Lower leg skin (tissue), 4 donors: ENCODE results near the gene AGMO. TPM values are rescaled to one million over a fixed set of nuclear protein-coding genes. Genes with fewer than 3 reads are reported as not detected.

ENCODE experiments used
- DNase-seq, 2 donors: peaks; one replicate each; pipeline ENCODE4 v3.0.0-alpha.2; 2019; ENCODE audit warnings: low spot score in 2 of 2
- H3K4me3 ChIP-seq: fragments of 200-600 bp; sonication (generic); 2 replicates; pipeline ENCODE4 v1.5.1; 2017; ENCODE audit warnings: mild to moderate bottlenecking, low read depth; ENCODE audit not compliant: poor library complexity, severe bottlenecking
- CTCF ChIP-seq, 3 donors: fragments of 450-650 bp; IDR thresholded peaks; one replicate each; pipeline ENCODE4 v1.5.1; 2016; ENCODE audit warnings: antibody characterized with exemption in 3 of 3, mild to moderate bottlenecking in 3 of 3, moderate library complexity in 2 of 3
- POLR2A ChIP-seq, 2 donors: fragments of 450-650 bp; IDR thresholded peaks; one replicate each; pipeline ENCODE4 v1.6.1; 2016 to 2017; ENCODE audit warnings: antibody characterized with exemption in 2 of 2, mild to moderate bottlenecking in 1 of 2, moderate library complexity in 1 of 2
- WGBS, 2 donors: methylation state at CpG; one replicate each; pipeline ENCODE4 v1.1.5; 2018; 5-methylcytosine and 5-hydroxymethylcytosine counted together
- intact Hi-C: fragments of 100-400 bp; cut with DNase I; formaldehyde crosslinking; loops from one replicate; pipeline ENCODE4 v1.15.0; 2023; ENCODE audit warnings: low total_unique reads
- total RNA-seq, 4 donors: library from RNA; depleted of rRNA; stranded (reverse); fragments of >200 nt; gene quantifications; one replicate each; pipeline ENCODE4 v1.1.0, GENCODE V29; 2016

The AGMO gene
- total RNA-seq, 4 donors from 2014 or later = 0.15 to 0.58 (median 0.22) TPM; not detected in 1

- DNase-seq = no peak
- TF ChIP-seq POLR2A (IDR thresholded peaks at IDR 0.05) = no peak
- no peak for TF ChIP-seq CTCF (IDR thresholded peaks at IDR 0.05)
- intact Hi-C loops = no loop called here
- H3K4me3 ChIP-seq = no peak overlapping the region
- WGBS, 2 donors = 41 to 49% methylated on average over 4 of the region's 4 CpGs
Measured at GRCh38 chr7:15498465-15498864, 63.4 kb downstream of the AGMO start.

- TF ChIP-seq POLR2A (IDR thresholded peaks at IDR 0.05) (no peak), CTCF (IDR thresholded peaks at IDR 0.05) (no peak)
- WGBS, 2 donors = 56 to 67% methylated on average over 2 of the region's 2 CpGs
- intact Hi-C loops = no loop called here
- no peak overlapping the region for H3K4me3 ChIP-seq
- DNase-seq = no peak
Measured at GRCh38 chr7:15495170-15495569, 66.6 kb downstream of the AGMO start.

GRCh38 chr7:15494711-15495110 is 67.1 kb downstream of the AGMO start:
- WGBS, 2 donors = 48% methylated on average over 2 of the region's 2 CpGs
- TF ChIP-seq CTCF (IDR thresholded peaks at IDR 0.05) (no peak), POLR2A (IDR thresholded peaks at IDR 0.05) (no peak)
- H3K4me3 ChIP-seq = no peak overlapping the region
- DNase-seq = no peak
- intact Hi-C loops = no loop called here

- 48% methylated on average over 2 of the region's 2 CpGs for WGBS, 2 donors
- TF ChIP-seq POLR2A (IDR thresholded peaks at IDR 0.05) (no peak), CTCF (IDR thresholded peaks at IDR 0.05) (no peak)
- intact Hi-C loops = no loop called here
- no peak for DNase-seq
- no peak overlapping the region for H3K4me3 ChIP-seq
Measured at GRCh38 chr7:15491361-15491760, 70.5 kb downstream of the AGMO start.

GRCh38 chr7:15490291-15490690 is 71.5 kb downstream of the AGMO start:
- DNase-seq = no peak
- 71 to 84% methylated on average over 1 of the region's 1 CpG for WGBS, 2 donors
- intact Hi-C loops = no loop called here

More at GRCh38 chr7:15490291-15490690, 71.5 kb downstream of the AGMO start:
- no peak for TF ChIP-seq POLR2A (IDR thresholded peaks at IDR 0.05)
- no peak for TF ChIP-seq CTCF (IDR thresholded peaks at IDR 0.05)
- no peak overlapping the region for H3K4me3 ChIP-seq
